HG02610 (cell line): ENCODE results near the gene CNNM2.
"Not testable (repeated sequence)": the region's sequence is repeated elsewhere in the genome, so short reads cannot be mapped to it uniquely, and the experiment has no call there.

ENCODE experiments used
- ATAC-seq: cut with Tn5 transposase; IDR thresholded peaks from one replicate; pipeline ENCODE4 v1.9.1; 2021; ENCODE audit warnings: mild to moderate bottlenecking, moderate library complexity; ENCODE audit not compliant: unreplicated experiment

The CNNM2 gene

GRCh38 chr10:102964713-102965112 lies 46.6 kb downstream of the CNNM2 start:
- no peak for ATAC-seq

- no peak for ATAC-seq
Observed at GRCh38 chr10:102965311-102965851, 47.3 kb downstream of the CNNM2 start.

GRCh38 chr10:102967123-102967522 lies 49.0 kb downstream of the CNNM2 start:
- no peak for ATAC-seq

GRCh38 chr10:102970562-102971340 lies 52.7 kb downstream of the CNNM2 start:
- no peak for ATAC-seq

GRCh38 chr10:102975483-102976379 lies 57.6 kb downstream of the CNNM2 start:
- ATAC-seq: no peak

DNA sequence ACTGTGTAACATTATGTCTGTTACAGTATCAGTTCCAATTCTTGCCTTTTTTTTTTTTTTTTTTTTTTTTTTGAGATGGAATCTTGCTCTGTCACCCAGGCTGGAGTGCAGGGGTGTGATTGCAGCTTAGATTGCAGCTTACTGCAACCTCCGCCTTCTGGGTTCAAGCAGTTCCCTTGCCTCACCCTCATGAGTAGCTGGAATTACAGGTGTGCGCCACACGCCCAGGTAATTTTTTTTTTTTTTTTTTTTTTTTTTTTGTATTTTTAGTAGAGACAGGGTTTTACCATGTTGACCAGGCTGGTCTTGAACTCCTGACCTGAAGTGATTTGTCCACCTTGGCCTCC lies 58.3 kb downstream of the CNNM2 start:
- not testable (repeated sequence) for ATAC-seq

DNA sequence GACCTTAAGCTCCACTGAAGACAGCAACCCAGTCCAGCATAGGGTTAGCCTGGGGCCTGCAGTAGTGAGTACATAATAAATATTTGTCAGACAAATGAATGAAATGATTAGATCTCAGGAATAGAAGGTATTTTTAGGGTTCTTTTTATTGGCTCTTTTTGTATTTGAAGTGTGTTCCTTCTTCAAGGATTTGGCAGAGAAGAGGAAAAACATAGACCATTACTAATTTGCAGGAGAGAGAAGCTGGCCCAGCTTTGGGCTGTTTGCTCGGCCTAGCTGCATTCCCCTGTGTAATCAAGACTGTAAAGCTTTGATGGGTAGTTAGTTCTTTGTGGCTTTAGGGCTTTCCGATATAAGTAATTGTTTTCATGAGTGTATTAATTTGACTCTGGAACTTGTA lies 64.2 kb downstream of the CNNM2 start:
- no peak for ATAC-seq

- no peak for ATAC-seq
Observed at GRCh38 chr10:102984086-102984485, 66.0 kb downstream of the CNNM2 start.

GRCh38 chr10:102985811-102986210 lies 67.7 kb downstream of the CNNM2 start:
- ATAC-seq: no peak

DNA sequence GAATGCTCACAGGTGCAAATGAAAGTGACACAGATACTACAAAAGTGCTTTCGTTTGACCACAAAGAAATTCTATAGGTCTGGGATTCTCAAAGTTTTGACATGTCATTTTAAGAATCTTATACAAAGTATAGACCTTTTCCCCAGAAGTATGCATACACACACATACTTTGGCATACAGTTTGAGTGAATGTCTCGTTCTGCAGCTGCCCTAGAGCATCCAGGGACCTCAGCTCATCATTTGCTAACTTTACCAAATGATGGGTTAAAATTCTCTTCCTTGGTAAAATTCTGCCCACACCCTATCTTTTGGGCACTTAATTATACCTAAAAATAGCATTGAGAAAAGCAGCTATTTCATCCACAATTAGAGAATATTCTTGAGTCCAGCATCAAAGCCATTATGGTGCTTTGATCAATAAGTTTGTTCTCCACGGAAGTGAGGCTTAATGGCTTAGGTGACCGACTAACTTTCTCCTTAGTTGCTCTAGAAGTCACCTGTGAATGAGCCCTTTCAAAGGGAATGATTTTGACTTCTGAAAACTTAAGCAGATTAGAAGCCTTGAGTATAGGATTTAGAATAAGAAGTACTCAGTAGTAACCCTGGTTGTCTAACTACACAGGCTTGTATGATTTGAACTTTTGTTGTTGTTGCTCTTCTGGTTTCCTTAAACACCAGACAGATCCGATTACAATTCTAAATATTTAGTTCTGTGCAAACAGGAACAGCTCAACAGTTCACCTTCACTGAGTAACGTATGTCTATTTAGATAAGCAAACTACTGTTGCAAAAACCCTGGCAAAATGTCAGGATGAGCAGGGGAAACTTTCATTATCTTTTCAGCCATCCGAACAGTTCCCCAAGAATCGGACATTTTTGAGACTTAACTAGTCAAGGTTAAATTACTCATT lies 70.6 kb downstream of the CNNM2 start:
- ATAC-seq: no peak

GRCh38 chr10:102994531-102995295 lies 76.6 kb downstream of the CNNM2 start:
- ATAC-seq: no peak

DNA sequence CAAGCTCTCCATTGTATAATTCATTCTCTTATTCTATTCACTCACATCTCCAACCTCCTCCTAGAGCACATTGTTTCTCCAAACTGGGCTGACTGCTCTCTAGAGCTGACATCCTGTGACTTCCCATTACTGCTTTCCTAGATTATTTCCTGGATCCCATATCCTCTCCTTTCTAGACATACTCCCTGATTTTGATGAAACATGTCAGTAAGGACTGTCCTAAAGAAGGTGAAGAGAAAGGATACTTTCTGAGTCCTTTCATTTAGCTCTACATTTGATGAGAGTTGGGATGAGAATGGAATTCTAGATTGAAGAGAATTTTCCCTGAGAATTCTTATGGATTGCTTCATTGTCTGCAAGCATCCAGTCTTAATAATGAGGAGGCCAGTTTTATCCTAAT lies 78.8 kb downstream of the CNNM2 start:
- no peak for ATAC-seq

- peak; percentile 80 for ATAC-seq
Observed at GRCh38 chr10:102997998-102998397, 79.9 kb downstream of the CNNM2 start.

DNA sequence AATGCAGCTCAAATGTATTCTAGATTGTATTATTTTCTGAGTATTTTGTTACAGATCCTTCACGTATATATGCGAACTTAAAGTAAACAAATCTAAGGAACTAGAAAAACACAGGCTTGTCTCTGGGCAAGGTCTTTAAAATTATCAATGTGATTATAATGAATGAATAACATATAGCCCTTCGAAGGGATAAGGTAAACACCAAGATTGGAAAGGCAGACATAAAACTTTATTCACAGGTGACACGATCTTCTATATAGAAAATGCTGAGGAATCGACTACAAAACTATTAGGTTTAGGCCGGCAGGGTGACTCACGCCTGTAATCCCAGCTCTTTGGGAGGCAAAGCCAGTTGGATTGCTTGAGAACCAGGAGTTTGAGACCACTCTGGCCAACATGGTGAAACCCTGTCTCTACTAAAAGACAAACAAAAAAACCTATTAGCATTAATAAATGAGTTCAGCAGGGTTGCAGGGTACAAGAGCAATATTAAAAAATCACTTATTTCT lies 80.4 kb downstream of the CNNM2 start:
- ATAC-seq: no peak

- ATAC-seq: not testable (repeated sequence)
Observed at GRCh38 chr10:103000050-103000449, 82.0 kb downstream of the CNNM2 start.

DNA sequence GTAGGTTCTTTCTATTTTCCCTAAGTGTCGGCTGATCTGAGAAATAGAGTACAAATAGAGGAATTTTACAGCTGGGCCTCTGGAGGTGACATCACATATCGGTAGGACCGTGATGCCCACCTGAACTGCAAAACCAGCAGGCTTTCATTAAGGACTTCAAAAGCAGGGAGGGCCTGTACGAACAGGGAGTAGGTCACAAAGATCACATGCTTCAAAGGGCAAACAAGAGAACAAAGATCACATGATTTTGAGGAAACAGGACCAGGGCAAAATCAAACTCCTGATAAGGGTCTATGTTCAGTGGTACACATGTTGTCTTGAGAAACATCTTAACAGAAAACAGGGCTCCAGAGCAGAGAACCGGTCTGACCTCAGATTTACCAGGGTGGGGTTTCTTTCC lies 88.9 kb downstream of the CNNM2 start:
- ATAC-seq: no peak

DNA sequence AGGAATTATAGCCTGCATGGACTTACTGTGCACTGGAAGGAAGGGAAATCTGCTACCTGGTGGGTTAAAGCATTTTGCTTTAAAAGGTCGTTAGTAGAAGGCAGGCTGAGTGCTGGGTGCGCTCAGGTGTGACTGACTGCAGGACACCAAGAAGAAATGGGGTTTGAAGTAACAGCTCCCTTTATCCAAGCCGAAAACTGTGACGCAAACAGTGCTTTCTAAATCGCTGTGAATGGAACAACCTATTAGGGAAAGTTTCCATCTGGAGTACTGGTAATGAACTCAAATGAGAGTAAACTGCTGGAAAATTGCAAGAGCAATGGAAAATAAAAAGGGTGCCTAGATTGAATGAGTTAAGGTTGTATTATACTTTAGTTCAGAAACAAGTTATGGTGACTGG lies 95.3 kb downstream of the CNNM2 start:
- no peak for ATAC-seq

DNA sequence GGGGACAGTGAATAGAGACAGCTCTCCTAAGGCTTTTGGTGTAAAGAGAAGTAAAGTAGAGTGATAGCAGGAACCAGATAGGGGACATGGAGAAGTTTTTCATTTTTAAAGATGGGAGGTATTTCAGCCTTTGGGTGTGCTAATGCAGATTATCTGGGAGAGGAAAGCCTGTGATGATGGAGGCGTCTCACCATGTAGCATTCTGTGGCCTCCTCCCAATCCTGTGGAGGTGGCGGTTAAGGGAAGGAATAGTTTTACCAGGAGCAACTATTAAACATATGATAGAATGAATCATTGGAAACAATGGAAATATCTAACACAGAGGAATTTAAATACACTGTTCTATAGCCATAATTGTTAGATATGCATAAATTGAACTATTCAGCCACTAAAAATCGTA lies 101.3 kb downstream of the CNNM2 start:
- no peak for ATAC-seq

GRCh38 chr10:103021150-103021899 lies 103.2 kb downstream of the CNNM2 start:
- ATAC-seq: no peak
